B cell (primary cell): Measurements from ENCODE around the gene NTM. TPM values are rescaled to one million over a fixed set of nuclear protein-coding genes. Genes with fewer than 3 reads are reported as not detected.

Experiments
- ATAC-seq: fragments of 200-7000 bp; cut with Tn5 transposase; one replicate; pipeline ENCODE4 v1.10.0; 2021; ENCODE audit warnings: low read depth, mild to moderate bottlenecking, moderate number of reproducible peaks, moderate library complexity
- CTCF ChIA-PET: fragments of 350-600 bp; sonication (Branson Sonifier 250); formaldehyde crosslinking; loops from one replicate; lab custom pipeline; 2021; ENCODE audit warnings: antibody characterized with exemption, inconsistent platforms; lab: Charles Lee
- POLR2A ChIA-PET: fragments of 350-600 bp; sonication (Branson Sonifier 250); formaldehyde crosslinking; loops from one replicate; lab custom pipeline; 2021; ENCODE audit warnings: antibody characterized with exemption; lab: Charles Lee
- DNase-seq: peaks from one replicate; pipeline ENCODE4 v3.0.0; 2013
- H2AFZ ChIP-seq: 2 replicates; pipeline ENCODE4 v1.6.1; 2012; ENCODE audit warnings: mild to moderate bottlenecking, low read depth, low read length; ENCODE audit not compliant: insufficient read depth, poor library complexity, severe bottlenecking
- H3K27ac ChIP-seq, 2 donors: 1 replicate in 1 of 2; 2 replicates in 1 of 2; pipeline ENCODE4 v1.5.1; 2012 to 2013; ENCODE audit warnings: low read length in 2 of 2, mild to moderate bottlenecking in 2 of 2, moderate library complexity in 1 of 2
- H3K27me3 ChIP-seq, 4 experiments: fragments of 200-600 bp in 1 of 4; sonication (generic) in 1 of 4; replicated peaks in 1 of 4; 1 replicate in 2 of 4; 2 replicates in 2 of 4; pipeline versions ENCODE4 v1.6.1 to v1.7.0; 2013 to 2016; ENCODE audit warnings: low read length in 3 of 4, mild to moderate bottlenecking in 2 of 4, mixed read lengths in 1 of 4, moderate library complexity in 1 of 4; ENCODE audit not compliant: insufficient read depth in 4 of 4, control insufficient read depth in 3 of 4; ENCODE audit errors: control extremely low read depth in 1 of 4
- H3K36me3 ChIP-seq, 2 experiments: replicated peaks in 1 of 2; 1 replicate in 1 of 2; 2 replicates in 1 of 2; pipeline versions ENCODE4 v1.6.1 to v1.7.1; 2013; ENCODE audit warnings: low read length in 1 of 2; ENCODE audit not compliant: insufficient read depth in 2 of 2, control insufficient read depth in 1 of 2; ENCODE audit errors: control extremely low read depth in 1 of 2, extremely low read depth in 1 of 2
- H3K4me1 ChIP-seq, 2 donors: fragments of 200-600 bp in 1 of 2; sonication (generic) in 1 of 2; 1 replicate in 1 of 2; 2 replicates in 1 of 2; pipeline versions ENCODE4 v1.5.1 to v1.6.1; 2013 to 2017; ENCODE audit warnings: low read length in 2 of 2; ENCODE audit not compliant: control insufficient read depth in 2 of 2, insufficient read depth in 2 of 2
- H3K4me2 ChIP-seq: replicated peaks from 2 replicates; pipeline ENCODE3; 2012; ENCODE audit warnings: mild to moderate bottlenecking, low read depth, low read length; ENCODE audit not compliant: poor library complexity, severe bottlenecking
- H3K4me3 ChIP-seq, 5 experiments: fragments of 200-600 bp in 1 of 5; sonication (generic) in 1 of 5; 1 replicate in 3 of 5; 2 replicates in 2 of 5; pipeline versions ENCODE4 v1.5.1 to v1.7.0; 2011 to 2016; ENCODE audit warnings: low read length in 4 of 5, mild to moderate bottlenecking in 4 of 5, low read depth in 2 of 5, control low read depth in 1 of 5, moderate library complexity in 1 of 5; ENCODE audit not compliant: insufficient read depth in 1 of 5; ENCODE audit errors: control extremely low read depth in 1 of 5, extremely low read depth in 1 of 5
- H3K79me2 ChIP-seq: fragments of 200-600 bp; sonication (generic); one replicate; pipeline ENCODE4 v1.6.0; 2016; ENCODE audit warnings: low read length; ENCODE audit not compliant: control insufficient read depth, insufficient read depth
- H3K9ac ChIP-seq: fragments of 200-600 bp; sonication (generic); 2 replicates; pipeline ENCODE4 v1.6.1; 2017; ENCODE audit warnings: mild to moderate bottlenecking, low read length, moderate library complexity
- H3K9me3 ChIP-seq, 3 donors: one replicate each; pipeline versions ENCODE4 v1.6.1 to v1.7.1; 2013; ENCODE audit warnings: low read length in 2 of 3; ENCODE audit not compliant: control insufficient read depth in 2 of 3, insufficient read depth in 1 of 3; ENCODE audit errors: control extremely low read depth in 1 of 3
- H4K20me1 ChIP-seq: 2 replicates; pipeline ENCODE4 v1.6.0; 2012; ENCODE audit warnings: mild to moderate bottlenecking, low read length; ENCODE audit not compliant: insufficient read depth, control insufficient read depth, poor library complexity, severe bottlenecking
- H3K27ac Mint-ChIP-seq: one replicate; pipeline ENCODE4 v1.8.0; 2021; ENCODE audit warnings: mixed read lengths
- H3K27me3 Mint-ChIP-seq: one replicate; pipeline ENCODE4 v1.8.0; 2021; ENCODE audit warnings: mixed read lengths
- H3K4me1 Mint-ChIP-seq: one replicate; pipeline ENCODE4 v1.8.0; 2021; ENCODE audit warnings: mixed read lengths
- H3K4me3 Mint-ChIP-seq: one replicate; pipeline ENCODE4 v1.8.0; 2021; ENCODE audit warnings: mixed read lengths
- H3K9me3 Mint-ChIP-seq: one replicate; pipeline ENCODE4 v1.8.0; 2022; ENCODE audit warnings: mixed read lengths; ENCODE audit not compliant: insufficient read depth
- EZH2 ChIP-seq: IDR thresholded peaks from 2 replicates; pipeline ENCODE4 v1.6.1; 2012; ENCODE audit warnings: borderline replicate concordance, low read depth, mild to moderate bottlenecking, moderate library complexity, low read length; ENCODE audit not compliant: insufficient read depth, poor library complexity, severe bottlenecking
- WGBS: methylation state at CpG from one replicate; pipeline ENCODE4 v1.1.5; 2013; ENCODE audit warnings: missing lambda C conversion rate; ENCODE audit not compliant: insufficient coverage; 5-methylcytosine and 5-hydroxymethylcytosine counted together
- intact Hi-C: fragments of 100-400 bp; cut with micrococcal nuclease; formaldehyde crosslinking; loops from one replicate; pipeline ENCODE4 v1.10.0; 2022
- polyA plus RNA-seq: library from polyadenylated mRNA; depleted of rRNA; stranded (reverse); fragments of >200 nt; gene quantifications from 2 replicates; pipeline ENCODE4 v1.2.3, GENCODE V29; 2012
- total RNA-seq, 2 donors: library from RNA; stranded (reverse); fragments of 120-200 nt in 1 of 2; gene quantifications; 1 replicate in 1 of 2; 2 replicates in 1 of 2; pipeline versions ENCODE4 v1.2.3 to v1.2.4, GENCODE V29; 2013 to 2022
- TF ChIP-seq, protein P1 (sequence below): fragments of 200-600 bp; IDR thresholded peaks from one replicate; pipeline ENCODE4 v1.8.0; 2022; ENCODE audit warnings: antibody characterized with exemption, mild to moderate bottlenecking

Gene NTM
- total and polyA plus RNA-seq, 2 donors (not counting 1 experiment from before 2014, with no cell fraction given), result not detected

DNA sequence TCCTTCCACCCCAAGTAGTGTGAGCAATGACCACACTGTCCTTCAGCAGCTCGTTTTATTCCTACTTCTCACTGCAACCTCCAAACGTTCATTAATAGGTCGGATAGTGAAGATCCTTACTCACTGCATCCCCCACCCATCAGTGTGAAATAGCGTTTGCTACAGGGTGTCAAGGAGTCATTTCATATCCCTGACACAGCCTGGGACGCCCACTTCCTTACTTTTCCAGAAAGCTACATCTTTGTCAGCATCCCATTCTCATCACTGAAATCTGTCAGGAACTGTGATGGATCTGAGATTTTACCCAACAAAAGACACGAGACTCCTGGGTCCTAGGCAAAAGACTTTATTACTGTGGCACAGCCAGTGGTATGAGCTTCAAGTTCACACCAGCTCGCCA, 592.4 kb downstream of the NTM start:
- 65% methylated on average over 5 of the region's 7 CpGs for WGBS
- no peaks in the 10 kb centered on the region for H3K4me1 Mint-ChIP-seq
- no peak overlapping the region for H3K4me3 Mint-ChIP-seq
- DNase-seq (no peak), ATAC-seq (no peak)
- TF ChIP-seq, protein P1, sequence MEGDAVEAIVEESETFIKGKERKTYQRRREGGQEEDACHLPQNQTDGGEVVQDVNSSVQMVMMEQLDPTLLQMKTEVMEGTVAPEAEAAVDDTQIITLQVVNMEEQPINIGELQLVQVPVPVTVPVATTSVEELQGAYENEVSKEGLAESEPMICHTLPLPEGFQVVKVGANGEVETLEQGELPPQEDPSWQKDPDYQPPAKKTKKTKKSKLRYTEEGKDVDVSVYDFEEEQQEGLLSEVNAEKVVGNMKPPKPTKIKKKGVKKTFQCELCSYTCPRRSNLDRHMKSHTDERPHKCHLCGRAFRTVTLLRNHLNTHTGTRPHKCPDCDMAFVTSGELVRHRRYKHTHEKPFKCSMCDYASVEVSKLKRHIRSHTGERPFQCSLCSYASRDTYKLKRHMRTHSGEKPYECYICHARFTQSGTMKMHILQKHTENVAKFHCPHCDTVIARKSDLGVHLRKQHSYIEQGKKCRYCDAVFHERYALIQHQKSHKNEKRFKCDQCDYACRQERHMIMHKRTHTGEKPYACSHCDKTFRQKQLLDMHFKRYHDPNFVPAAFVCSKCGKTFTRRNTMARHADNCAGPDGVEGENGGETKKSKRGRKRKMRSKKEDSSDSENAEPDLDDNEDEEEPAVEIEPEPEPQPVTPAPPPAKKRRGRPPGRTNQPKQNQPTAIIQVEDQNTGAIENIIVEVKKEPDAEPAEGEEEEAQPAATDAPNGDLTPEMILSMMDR, result no peak
- no peak for TF ChIP-seq EZH2
- no peaks in the 10 kb centered on the region for H4K20me1 ChIP-seq
- no peak overlapping the region for H3K27ac ChIP-seq
- H2AFZ ChIP-seq, result no peak overlapping the region
- no peaks in the 10 kb centered on the region for H3K36me3 ChIP-seq
- intact Hi-C loops, result no loop called here
- peaks cover 0 to 12% (median 0%) of the 10 kb centered on the region in 3 donors for H3K9me3 ChIP-seq
- H3K27me3 ChIP-seq, result no peaks in the 10 kb centered on the region
- H3K4me1 ChIP-seq, result no peaks in the 10 kb centered on the region
- peaks cover 3% of the 10 kb centered on the region for H3K9me3 Mint-ChIP-seq
- CTCF ChIA-PET, result no interaction called here
- H3K27me3 Mint-ChIP-seq, result no peaks in the 10 kb centered on the region
- H3K4me2 ChIP-seq, result no peak overlapping the region
- H3K9ac ChIP-seq, result no peak overlapping the region
- no peak overlapping the region for H3K4me3 ChIP-seq
- no peak overlapping the region for H3K27ac Mint-ChIP-seq
- POLR2A ChIA-PET, result no interaction called here
- no peaks in the 10 kb centered on the region for H3K79me2 ChIP-seq

DNA sequence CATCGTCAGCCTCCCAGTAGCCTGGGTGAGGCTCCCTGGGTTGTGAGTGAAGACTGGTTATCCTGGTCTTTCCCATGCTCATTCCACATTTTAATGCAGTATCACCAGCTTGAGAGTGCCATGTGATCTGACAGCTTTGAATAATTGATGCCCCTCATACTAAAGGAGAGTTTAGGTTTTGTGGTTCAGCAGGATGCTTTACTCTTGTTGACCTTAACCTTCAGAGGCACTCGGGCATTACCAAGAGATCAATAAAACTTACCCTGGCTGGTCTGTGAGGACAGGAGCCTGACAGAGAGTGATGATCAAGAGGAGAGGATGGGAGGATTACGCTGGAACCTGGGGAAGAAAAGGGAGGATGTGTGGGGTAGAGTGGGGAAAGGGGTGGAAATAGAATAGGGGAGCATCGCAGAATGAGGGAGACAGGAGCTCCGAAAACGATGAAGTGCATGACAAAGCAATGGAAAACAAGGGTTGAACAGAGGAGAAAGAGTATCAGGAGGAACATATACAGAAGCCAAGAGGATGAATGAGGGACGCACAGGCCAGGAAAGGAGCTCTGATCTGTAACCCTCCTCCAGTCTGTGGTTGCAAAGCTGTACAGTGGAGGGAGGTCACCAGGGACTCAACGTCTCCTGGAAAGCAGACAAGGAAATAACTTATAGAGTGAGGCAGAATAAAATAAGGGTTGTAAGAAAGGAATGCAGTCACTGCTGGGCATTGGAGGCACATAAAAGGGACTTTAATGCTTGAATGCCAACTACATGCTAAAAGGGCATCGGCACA, 594.5 kb downstream of the NTM start:
- Mint-ChIP-seq H3K4me3 (no peak overlapping the region), H3K27me3 (no peaks in the 10 kb centered on the region), H3K4me1 (no peaks in the 10 kb centered on the region), H3K27ac (no peak overlapping the region), H3K9me3 (peaks cover 3% of the 10 kb centered on the region)
- no peaks in the 10 kb centered on the region for H3K36me3 ChIP-seq
- intact Hi-C loops, result no loop called here
- H3K4me3 ChIP-seq, result no peak overlapping the region
- no peak for DNase-seq
- no peaks in the 10 kb centered on the region for H3K27me3 ChIP-seq
- H3K9me3 ChIP-seq, result peaks cover 0 to 7% (median 0%) of the 10 kb centered on the region in 3 donors
- TF ChIP-seq EZH2, result no peak
- TF ChIP-seq, protein P1, result no peak
- no peak overlapping the region for H3K27ac ChIP-seq
- POLR2A ChIA-PET, result no interaction called here
- H3K79me2 ChIP-seq, result no peaks in the 10 kb centered on the region
- H3K4me1 ChIP-seq, result no peaks in the 10 kb centered on the region
- CTCF ChIA-PET, result no interaction called here
- H4K20me1 ChIP-seq, result no peaks in the 10 kb centered on the region
- no peak overlapping the region for H3K4me2 ChIP-seq
- no peak overlapping the region for H3K9ac ChIP-seq
- no peak overlapping the region for H2AFZ ChIP-seq
- 95% methylated on average over 7 of the region's 9 CpGs for WGBS
- ATAC-seq, result no peak
